NCI-H1417 treated with DMSO at 0.1 percent for 48 hours (cell line): ENCODE data around the gene STX17.
"Not testable (repeated sequence)": the region's sequence is repeated elsewhere in the genome, so short reads cannot be mapped to it uniquely, and the experiment has no call there.

ENCODE experiments used
- DNase-seq: peaks from one replicate; lab custom pipeline; 2025; lab: John Stamatoyannopoulos, UW

The STX17 gene

DNA sequence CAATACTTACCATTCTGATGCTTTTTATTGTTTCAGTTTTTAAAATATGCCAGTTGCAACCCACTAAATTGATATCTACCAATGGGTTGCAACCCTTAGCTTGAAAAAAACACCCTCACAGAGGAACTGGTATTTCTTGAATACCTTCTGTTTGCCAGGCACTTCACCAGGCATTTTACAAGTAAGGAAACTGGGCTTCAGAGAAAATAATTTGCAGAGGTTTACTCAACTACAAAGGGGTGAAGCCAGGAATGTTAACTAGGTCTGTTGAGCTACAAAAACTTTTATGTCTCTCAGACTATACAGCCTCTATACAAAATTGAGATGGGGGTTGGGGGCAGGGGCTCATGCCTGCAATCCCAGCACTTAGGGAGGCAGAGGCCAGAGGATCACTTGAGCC lies 65.0 kb downstream of the STX17 start:
- DNase-seq: no peak

DNA sequence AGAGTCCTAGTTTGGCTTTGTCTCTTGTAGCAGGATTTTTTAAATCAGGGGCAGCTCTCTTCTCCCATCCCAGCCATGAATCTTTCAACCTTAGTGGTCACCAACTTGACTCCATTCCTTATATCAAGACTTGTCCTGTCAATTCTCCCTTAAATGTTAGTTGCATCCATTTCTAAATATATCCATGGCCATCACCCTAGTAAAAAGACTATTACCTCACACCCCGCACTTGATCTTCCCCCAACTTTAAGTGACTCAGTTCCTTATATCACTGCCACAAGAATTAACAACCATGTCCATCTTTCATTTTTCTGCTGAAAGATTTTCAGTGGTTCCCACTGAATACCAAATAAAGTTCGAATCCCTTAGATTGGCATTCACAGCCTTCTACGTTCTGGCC lies 67.0 kb downstream of the STX17 start:
- no peak for DNase-seq

DNA sequence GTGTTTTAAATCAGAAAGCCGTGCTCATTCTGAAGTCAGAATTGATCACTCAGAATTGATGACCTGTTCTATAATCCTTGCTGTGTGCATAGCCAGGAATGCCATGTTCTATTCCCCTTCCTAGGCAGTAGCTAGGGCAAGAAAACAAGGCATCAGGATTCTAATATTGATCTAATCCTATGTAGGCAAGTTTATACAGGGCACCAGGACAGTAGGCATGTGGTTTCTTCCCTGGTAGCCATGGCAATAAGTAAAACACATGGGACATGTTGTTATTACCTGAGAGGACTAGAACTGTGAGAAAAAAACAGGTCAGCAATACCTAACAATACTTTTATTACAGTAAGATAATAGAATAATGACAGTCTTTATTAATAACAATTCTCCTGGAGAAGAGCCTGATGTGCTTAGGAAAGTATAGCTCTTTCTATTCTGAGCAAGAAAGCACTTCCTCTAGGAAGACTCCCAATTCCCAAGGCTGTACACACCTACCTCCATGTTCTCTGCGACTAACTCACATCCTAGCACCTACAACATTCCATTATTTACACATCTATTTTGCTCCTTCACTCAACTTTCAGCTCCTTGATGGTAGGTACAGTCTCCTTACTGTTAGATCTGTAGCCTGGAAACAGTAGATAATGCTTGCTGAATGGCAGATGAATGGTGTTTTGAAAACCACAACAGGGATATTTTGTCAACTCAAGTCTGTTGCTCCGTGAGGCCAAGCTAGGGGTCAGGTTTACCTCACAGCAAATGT lies 70.8 kb downstream of the STX17 start:
- no peak for DNase-seq

DNA sequence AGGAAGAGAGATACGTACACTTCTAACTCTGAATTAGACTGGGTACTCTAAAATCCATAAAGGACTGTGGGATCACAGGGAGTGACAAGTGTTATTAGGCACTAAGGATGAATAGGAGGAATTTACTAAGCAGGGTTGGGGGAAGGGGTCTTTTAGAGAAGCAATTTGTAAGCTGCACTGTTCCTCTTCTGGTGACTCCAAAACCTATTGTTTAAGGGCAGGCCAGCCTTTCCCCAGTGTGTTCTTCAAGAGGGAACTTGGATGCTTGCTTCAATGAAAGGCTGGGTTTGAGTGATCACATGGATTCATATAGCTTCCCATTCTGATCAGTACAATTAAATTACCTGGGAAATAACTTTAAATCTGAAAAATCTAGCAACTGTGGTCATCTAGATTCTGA lies 71.8 kb downstream of the STX17 start:
- no peak for DNase-seq

DNA sequence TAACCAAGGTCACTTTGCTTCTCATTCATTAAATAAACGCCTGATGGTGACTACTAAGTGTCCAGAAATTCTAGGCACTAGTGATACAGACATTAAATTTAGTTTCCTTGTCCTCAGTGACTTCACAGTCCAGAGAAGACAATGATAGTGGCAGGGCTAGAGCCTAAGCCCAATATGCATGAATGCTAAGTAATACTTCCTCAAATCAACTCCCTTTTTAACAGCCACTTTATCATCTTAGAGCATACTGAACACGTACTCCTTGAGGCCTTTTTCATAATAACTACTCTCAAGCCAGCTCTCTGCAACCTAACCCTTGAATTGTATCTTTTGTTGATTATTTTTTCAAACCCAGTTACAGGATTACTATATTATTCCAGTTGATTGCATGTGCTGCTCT lies 74.1 kb downstream of the STX17 start:
- no peak for DNase-seq

DNA sequence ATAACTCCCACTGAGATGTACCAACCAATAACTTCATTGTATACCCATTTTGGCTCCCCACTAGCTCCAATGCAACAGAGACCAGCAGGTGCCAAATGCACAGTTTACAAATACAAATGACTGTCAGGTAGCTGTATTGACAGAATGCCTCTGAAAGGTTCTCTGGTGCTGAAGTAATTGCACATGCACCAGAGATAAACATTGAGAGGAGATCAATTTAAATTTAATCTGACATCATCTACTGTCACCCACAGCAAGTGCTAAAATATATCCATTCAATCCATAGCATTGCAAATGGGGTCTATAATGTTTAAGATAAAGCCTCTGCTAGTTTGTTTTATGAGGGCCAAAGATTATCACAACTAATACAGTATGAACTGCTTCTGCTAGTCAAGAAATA lies 80.2 kb downstream of the STX17 start:
- no peak for DNase-seq

DNA sequence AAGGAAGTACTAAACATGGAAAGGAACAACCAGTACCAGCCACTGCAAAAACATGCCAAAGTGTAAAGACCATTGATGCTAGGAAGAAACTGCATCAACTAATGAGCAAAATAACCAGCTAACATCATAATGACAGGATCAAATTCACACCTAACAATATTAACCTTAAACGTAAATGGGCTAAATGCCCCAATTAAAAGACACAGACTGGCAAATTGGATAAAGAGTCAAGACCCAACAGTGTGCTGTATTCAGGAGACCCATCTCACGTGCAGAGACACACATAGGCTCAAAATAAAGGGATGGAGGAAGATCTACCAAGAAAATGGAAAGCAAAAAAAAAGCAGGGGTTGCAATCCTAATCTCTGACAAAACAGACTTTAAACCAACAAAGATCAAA lies 84.1 kb downstream of the STX17 start:
- DNase-seq: not testable (repeated sequence)

DNA sequence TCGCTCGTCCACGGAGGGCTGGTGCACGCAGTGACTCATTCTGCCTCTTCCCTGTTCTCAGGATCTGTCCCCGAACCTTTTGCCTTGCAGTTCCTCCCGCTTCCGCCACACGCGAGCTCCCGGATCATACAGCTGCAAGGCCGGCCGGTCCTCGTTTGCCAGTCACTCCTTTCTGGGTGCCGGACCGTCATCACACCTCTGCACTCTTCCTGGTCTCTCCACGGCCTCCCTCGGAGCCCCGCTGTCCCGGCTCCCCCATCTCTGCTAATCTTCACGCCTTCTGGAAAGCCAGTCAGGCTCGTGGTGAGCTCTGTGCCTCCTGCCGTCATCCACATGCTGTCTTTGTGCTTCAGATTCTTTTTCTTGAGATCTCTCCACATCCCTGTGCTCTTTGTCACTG lies 91.8 kb downstream of the STX17 start:
- no peak for DNase-seq

DNA sequence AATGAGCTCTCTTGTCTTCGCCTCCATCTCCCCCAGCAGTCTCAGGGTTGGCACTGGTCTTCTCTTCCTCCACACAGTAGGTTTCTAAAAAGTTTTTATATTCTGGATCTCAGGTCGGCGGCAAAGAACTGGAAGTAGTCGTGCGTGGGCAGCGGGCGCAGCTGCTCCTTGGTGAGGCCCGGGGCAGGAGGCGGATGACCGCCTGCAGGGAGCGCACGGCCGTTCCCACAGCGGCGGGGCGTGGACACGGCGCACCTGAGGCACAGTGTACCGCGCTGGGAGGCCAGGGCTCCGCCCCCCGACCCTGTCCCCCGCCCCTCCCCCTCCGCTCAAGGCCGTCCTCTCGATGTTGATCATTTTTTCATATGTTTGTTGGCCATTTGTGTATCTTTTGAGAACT lies 92.4 kb downstream of the STX17 start:
- DNase-seq: no peak

DNA sequence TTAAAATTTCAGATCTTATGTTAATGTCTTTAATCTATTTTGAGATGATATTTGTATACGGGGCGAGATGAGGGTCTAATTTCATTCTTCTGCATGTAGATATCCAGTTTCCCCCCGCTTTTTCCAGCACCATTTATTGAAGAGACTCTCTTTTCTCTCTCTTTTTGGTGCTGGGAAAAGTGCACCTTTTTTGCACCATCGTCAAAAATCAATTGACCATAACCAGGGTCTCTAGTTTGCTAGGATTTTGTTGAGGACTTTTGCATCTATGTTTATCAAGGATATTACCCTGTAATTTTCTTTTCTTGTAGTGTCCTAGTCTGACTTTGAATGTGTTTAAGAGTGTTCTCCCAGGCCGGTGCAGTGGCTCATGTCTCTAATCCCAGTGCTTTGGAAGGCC lies 93.3 kb downstream of the STX17 start:
- DNase-seq: no peak

DNA sequence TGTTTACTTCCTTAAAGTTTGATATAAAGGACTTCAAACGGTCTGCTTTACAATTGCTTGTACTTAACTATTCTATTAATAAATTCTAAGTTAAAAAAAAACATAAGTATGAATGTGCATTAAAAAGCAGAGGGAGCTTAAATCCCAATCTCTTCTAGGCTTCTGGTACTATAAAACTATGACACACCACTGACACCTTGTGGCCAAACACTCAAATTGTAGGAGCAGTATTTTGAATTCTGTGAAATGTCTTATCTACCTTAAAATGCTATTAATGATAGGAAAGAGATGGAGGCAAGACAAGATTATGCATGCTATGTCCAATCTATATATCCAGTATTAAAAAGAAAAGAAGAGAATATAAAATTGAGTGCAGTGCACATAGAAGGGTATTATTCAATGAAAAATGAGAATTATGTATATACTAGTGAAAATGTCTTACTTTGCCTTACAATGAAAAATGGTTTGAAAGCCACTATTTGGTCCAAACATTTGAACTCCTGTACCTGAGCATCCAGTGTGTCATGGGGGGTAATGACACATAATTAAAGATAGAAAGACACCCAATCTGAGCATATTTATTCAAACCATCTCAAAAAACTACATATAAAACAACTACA lies 104.7 kb downstream of the STX17 start:
- no peak for DNase-seq

DNA sequence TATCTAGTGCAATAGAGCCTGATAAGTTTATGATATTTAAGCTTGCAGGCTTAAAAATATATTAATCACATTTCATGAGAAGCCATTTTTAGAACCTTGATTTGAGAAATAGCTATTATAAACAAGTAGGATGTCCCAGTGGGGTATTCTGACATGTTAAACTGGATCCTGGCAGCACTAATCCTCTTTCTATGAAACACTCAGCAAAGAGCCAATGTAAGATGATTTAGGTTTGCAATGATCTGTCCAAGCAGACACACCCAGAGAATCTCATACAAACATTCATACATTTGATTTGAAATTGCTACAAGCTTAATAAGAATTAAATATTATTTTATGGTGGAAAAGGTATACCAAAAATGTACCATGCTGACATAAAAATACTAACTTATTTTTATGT lies 105.8 kb downstream of the STX17 start:
- no peak for DNase-seq

DNA sequence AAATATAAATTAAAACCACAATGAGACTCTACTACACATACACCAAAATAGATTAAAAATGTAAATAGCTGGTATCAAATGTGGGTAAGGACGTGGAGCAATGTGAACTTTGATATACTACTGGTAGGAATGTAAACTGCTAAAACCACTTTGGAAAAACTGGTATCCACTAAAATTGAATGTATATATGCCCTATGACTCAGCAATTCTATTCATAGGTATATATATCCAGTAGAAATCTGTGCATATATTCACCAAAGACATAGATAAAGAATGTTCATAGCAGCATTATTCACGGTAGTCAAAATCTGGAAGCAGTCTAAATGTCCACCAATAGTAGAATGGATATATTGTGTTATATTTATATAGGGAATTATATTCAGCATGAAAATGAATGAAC lies 107.1 kb downstream of the STX17 start:
- no peak for DNase-seq

DNA sequence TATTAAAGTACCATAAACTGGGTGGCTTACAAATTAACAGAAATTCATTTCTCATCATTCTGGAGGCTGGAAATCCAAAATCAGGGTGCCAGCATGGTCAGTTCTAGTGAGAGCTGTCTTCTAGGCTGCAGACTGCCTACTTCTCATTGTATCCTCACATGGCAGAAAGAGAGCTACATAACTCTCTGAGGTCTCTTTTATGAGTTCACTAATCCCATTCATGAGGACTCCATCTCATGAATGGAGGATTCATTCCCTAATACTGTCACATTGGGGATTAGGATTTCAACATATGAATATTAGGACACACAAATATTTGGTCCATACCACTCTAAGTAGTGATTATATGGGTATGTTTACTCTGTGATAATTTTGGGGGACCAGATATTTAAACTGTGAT lies 108.4 kb downstream of the STX17 start:
- DNase-seq: no peak

DNA sequence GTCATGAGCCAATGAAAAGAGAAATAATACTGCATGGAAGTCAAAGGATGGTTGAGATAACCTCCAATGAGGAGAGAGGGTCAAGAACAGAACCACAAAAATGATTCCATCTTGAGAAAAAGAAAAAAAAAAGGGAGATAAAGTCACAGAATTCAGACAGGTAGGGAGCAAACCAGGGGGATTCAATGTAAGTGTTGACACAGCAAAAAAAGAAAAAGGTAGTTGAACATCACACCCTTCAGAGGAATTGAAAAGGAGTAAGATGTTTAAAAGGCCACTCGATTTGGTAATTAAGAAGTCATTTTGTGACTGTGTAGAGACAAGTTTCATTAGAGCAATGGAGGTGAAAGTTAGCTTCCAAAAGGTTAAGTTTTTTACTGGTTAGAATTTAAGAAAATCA lies 113.1 kb downstream of the STX17 start:
- no peak for DNase-seq
